GM21423 (cell line): ENCODE measurements around the gene SRI.
A peak's percentile ranks its signal among the peaks of the same experiment; 100 is the strongest.

ENCODE experiments used
- ATAC-seq: cut with Tn5 transposase; IDR thresholded peaks from one replicate; pipeline ENCODE4 v1.9.1; 2021; ENCODE audit warnings: mild to moderate bottlenecking, moderate library complexity; ENCODE audit not compliant: unreplicated experiment

The SRI gene

GRCh38 chr7:88226201-88226600, 6.4 kb upstream of the SRI start:
- no peak for ATAC-seq

- no peak for ATAC-seq
Measured at GRCh38 chr7:88224601-88225275, 4.9 kb upstream of the SRI start.

- no peak for ATAC-seq
Measured at GRCh38 chr7:88223265-88223664, 3.4 kb upstream of the SRI start.

- ATAC-seq: peak; percentile 30
Measured at GRCh38 chr7:88218836-88219605, 817 bp downstream of the SRI start.

GRCh38 chr7:88218429-88218745, 1.5 kb downstream of the SRI start:
- ATAC-seq: no peak

- peak; percentile 76 for ATAC-seq
Measured at GRCh38 chr7:88217675-88218428, 2.0 kb downstream of the SRI start.

- no peak for ATAC-seq
Measured at GRCh38 chr7:88216276-88216675, 3.6 kb downstream of the SRI start.

- no peak for ATAC-seq
Measured at GRCh38 chr7:88215295-88215694, 4.5 kb downstream of the SRI start.

GRCh38 chr7:88214456-88214855, 5.4 kb downstream of the SRI start:
- ATAC-seq: no peak

GRCh38 chr7:88212918-88213317, 6.9 kb downstream of the SRI start:
- no peak for ATAC-seq

- no peak for ATAC-seq
Measured at GRCh38 chr7:88208521-88208920, 11.3 kb downstream of the SRI start.

- ATAC-seq: no peak
Measured at GRCh38 chr7:88206254-88206653, 13.6 kb downstream of the SRI start.

GRCh38 chr7:88205179-88205578, 14.7 kb downstream of the SRI start:
- no peak for ATAC-seq

- no peak for ATAC-seq
Measured at GRCh38 chr7:88204525-88205110, 15.2 kb downstream of the SRI start.

- no peak for ATAC-seq
Measured at GRCh38 chr7:88203401-88203800, 16.4 kb downstream of the SRI start.

- ATAC-seq: no peak
Measured at GRCh38 chr7:88202799-88203198, 17.0 kb downstream of the SRI start.

GRCh38 chr7:88202278-88202677, 17.6 kb downstream of the SRI start:
- no peak for ATAC-seq

- ATAC-seq: no peak
Measured at GRCh38 chr7:88201305-88201704, 18.5 kb downstream of the SRI start.

GRCh38 chr7:88200789-88201188, 19.0 kb downstream of the SRI start:
- ATAC-seq: no peak

GRCh38 chr7:88200261-88200660, 19.6 kb downstream of the SRI start:
- no peak for ATAC-seq

- no peak for ATAC-seq
Measured at GRCh38 chr7:88191911-88192310, 27.9 kb downstream of the SRI start.

- no peak for ATAC-seq
Measured at GRCh38 chr7:88185650-88186049, 34.2 kb downstream of the SRI start.
